ENCODE measurements around the gene PTPRT.

PTPRT gene

DNA sequence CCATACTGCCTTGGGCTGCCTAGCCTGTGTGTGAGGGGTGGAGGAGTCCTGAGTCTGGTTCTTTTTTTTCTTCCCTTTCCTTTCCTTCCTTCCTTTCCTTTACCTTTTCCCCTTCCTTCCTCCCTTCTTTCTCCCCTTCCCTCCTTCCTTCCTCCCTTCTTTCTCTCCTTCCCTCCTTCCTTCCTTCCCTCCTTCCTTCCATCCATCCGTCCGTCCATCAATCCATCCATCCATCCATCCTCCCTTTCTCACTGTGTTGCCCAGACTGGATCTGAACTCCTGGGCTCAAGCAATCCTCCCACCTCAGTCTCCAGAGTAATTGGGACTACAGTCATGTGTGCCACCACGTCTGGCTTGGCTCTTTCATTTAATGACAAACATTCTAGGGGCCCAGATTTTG lies 820.8 kb downstream of the PTPRT start:
- Histone ChIP-seq H3K27me3 (no peaks in the 10 kb centered on the region), H3K36me3 (no peaks in the 10 kb centered on the region), H3K4me3 (ENCODE audit: low read depth, low read length) (no peak overlapping the region), H3K9me3 (no peaks in the 10 kb centered on the region), H3K4me1 (no peaks in the 10 kb centered on the region)
- TF ChIP-seq, protein P1, sequence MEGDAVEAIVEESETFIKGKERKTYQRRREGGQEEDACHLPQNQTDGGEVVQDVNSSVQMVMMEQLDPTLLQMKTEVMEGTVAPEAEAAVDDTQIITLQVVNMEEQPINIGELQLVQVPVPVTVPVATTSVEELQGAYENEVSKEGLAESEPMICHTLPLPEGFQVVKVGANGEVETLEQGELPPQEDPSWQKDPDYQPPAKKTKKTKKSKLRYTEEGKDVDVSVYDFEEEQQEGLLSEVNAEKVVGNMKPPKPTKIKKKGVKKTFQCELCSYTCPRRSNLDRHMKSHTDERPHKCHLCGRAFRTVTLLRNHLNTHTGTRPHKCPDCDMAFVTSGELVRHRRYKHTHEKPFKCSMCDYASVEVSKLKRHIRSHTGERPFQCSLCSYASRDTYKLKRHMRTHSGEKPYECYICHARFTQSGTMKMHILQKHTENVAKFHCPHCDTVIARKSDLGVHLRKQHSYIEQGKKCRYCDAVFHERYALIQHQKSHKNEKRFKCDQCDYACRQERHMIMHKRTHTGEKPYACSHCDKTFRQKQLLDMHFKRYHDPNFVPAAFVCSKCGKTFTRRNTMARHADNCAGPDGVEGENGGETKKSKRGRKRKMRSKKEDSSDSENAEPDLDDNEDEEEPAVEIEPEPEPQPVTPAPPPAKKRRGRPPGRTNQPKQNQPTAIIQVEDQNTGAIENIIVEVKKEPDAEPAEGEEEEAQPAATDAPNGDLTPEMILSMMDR (IDR thresholded peaks at IDR 0.05; ENCODE audit: low read depth, low read length), result no peak
- DNase-seq, result no peak

DNA sequence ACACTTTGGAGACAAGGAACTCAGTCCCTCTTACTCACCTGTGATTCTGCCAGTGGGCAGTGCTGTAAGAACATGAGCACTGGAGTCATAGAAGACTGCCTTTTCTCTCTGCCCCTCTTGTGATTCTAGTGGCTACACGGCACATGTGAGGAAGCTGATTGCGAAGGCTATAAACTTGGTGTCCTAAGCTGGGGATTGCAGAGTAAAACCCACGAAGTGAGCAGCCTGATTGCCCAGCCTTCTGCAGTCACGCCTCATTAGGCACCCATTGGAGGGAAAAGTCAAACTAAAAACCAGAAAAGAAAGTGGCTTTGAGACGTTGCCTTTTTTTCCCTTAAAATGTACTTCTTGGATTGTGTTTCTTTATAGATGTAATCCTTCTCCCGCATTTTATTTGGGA lies 823.1 kb downstream of the PTPRT start:
- Histone ChIP-seq H3K9me3 (no peaks in the 10 kb centered on the region), H3K27me3 (no peaks in the 10 kb centered on the region), H3K36me3 (no peaks in the 10 kb centered on the region), H3K4me1 (no peaks in the 10 kb centered on the region), H3K4me3 (ENCODE audit: low read depth, low read length) (no peak overlapping the region)
- no peak for DNase-seq
- TF ChIP-seq, protein P1 (IDR thresholded peaks at IDR 0.05; ENCODE audit: low read depth, low read length), result no peak

DNA sequence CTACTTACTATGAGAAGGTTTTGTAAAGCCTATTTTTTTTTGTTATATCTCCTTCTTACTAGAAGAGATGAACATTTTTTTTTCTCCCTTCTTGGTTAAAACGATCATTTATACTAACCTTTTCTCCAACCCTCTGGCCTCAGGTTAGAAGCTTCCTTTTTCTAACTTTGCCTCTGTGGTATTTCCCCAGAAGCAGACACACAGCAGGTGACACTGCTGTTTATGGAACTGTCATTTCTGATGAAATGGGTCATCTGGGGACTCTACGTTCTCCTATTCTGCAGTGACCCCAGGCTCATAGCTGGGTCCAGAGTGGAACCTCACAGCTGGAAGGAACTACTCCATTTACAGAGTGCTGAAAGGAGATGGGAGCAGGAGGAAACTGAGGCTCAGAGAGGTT lies 825.3 kb downstream of the PTPRT start:
- DNase-seq, result no peak
- TF ChIP-seq, protein P1 (IDR thresholded peaks at IDR 0.05; ENCODE audit: low read depth, low read length), result no peak
- Histone ChIP-seq H3K27me3 (no peaks in the 10 kb centered on the region), H3K4me3 (ENCODE audit: low read depth, low read length) (no peak overlapping the region), H3K9me3 (no peaks in the 10 kb centered on the region), H3K4me1 (no peaks in the 10 kb centered on the region), H3K36me3 (no peaks in the 10 kb centered on the region)

DNA sequence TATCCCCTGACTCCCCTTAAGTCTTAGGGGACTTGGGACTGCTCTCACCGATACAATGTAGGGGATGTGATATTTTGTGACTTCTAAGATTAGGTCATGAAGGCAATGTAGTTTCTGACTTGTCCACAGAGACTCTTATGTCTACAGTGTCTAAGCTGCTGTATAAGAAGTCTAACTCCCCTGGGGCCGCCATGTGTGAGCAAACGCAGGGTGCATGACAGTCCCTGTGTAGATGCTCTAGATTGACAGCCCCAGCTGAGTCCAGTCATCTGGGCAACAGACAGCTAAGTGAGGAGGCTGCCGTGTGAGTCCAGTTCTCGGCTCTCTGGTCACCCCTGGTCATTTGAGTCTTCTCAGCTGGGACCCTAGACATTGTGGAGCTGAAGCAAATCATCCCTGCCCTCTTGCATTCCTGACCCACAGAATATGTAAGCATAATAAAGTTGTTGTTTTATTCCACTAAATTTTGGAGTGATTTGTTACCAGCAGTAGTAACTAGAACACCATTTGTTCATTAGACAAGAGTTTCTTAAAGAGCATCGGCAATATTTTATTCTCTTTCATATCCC lies 828.2 kb downstream of the PTPRT start:
- no peak overlapping the region for H3K4me3 ChIP-seq (ENCODE audit: low read depth, low read length)
- H3K27me3 ChIP-seq, result no peaks in the 10 kb centered on the region; the same call in 1 of the 2 replicates
- TF ChIP-seq, protein P1 (IDR thresholded peaks at IDR 0.05; ENCODE audit: low read depth, low read length), result no peak
- DNase-seq, result no peak
- no peaks in the 10 kb centered on the region for H3K36me3 ChIP-seq
- no peaks in the 10 kb centered on the region for H3K9me3 ChIP-seq
- no peaks in the 10 kb centered on the region for H3K4me1 ChIP-seq

DNA sequence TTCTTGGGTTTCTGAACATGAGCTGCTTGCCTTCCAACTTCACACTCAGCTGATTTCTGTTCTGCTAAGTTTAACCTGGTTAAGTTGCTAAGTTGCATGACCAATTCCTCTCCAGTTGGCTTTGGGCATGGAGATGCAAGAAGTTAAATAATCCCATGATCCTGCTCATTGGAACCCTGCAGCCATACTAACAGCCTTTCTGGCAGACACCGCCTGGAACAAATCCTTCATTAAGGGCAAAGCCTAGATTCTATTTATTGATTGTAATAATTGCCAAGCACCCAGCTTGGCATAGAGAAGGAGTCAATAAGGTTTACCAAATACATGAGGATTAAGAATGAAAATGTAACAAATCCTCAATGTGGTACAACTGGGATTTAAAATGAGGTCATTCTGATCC lies 829.1 kb downstream of the PTPRT start:
- Histone ChIP-seq H3K36me3 (no peaks in the 10 kb centered on the region), H3K4me1 (no peaks in the 10 kb centered on the region), H3K4me3 (ENCODE audit: low read depth, low read length) (no peak overlapping the region), H3K9me3 (no peaks in the 10 kb centered on the region), H3K27me3 (no peaks in the 10 kb centered on the region; the same call in 1 of the 2 replicates)
- DNase-seq, result no peak
- TF ChIP-seq, protein P1 (IDR thresholded peaks at IDR 0.05; ENCODE audit: low read depth, low read length), result no peak

DNA sequence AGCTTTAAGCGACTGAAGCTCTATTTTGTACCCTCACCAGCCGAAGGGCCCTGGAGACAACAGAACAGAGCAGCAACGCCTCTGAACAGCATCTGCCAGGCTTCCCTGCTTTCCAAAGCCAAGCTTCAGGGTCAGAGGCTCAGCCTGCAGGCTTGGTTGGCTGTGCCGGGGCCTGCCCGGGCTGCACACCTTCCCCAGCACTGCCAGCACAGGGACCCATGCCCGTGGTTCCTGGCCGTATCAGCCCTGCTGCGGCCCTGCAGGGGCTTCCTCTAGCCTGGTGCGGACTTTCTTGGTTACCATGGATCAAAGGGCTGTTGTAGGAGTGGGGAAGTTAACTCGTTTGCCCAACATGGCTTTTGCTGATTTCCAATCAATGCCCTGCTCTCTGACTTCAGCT lies 830.1 kb downstream of the PTPRT start:
- TF ChIP-seq, protein P1 (IDR thresholded peaks at IDR 0.05; ENCODE audit: low read depth, low read length), result no peak
- Histone ChIP-seq H3K4me1 (no peaks in the 10 kb centered on the region), H3K36me3 (no peaks in the 10 kb centered on the region), H3K4me3 (ENCODE audit: low read depth, low read length) (no peak overlapping the region), H3K27me3 (no peaks in the 10 kb centered on the region; the same call in 1 of the 2 replicates), H3K9me3 (no peaks in the 10 kb centered on the region)
- DNase-seq, result no peak
